Measurements from ENCODE around the gene RXFP4.

The RXFP4 gene

GRCh38 chr1:155938220-155938627 is 3.2 kb upstream of the RXFP4 start:
- peak; percentile 64 for TF ChIP-seq CTCF (IDR thresholded peaks at IDR 0.05; ENCODE audit: extremely low read depth, missing control alignments)

GRCh38 chr1:155940482-155940992 is 901 bp upstream of the RXFP4 start:
- no peak for TF ChIP-seq CTCF (IDR thresholded peaks at IDR 0.05; ENCODE audit: extremely low read depth, missing control alignments)
- DNase-seq (ENCODE audit: low spot score), result no peak

More at GRCh38 chr1:155938220-155938627, 3.2 kb upstream of the RXFP4 start:
- DNase-seq (ENCODE audit: low spot score), result peak; percentile 74

GRCh38 chr1:155941845-155942531 is 550 bp downstream of the RXFP4 start:
- DNase-seq (ENCODE audit: low spot score), result no peak
- no peak for TF ChIP-seq CTCF (IDR thresholded peaks at IDR 0.05; ENCODE audit: extremely low read depth, missing control alignments)

GRCh38 chr1:155942578-155943141 is 1.2 kb downstream of the RXFP4 start:
- no peak for DNase-seq (ENCODE audit: low spot score)
- TF ChIP-seq CTCF (IDR thresholded peaks at IDR 0.05; ENCODE audit: extremely low read depth, missing control alignments), result no peak

GRCh38 chr1:155944444-155944799 is 3.0 kb downstream of the RXFP4 start:
- TF ChIP-seq CTCF (IDR thresholded peaks at IDR 0.05; ENCODE audit: extremely low read depth, missing control alignments), result no peak
- no peak for DNase-seq (ENCODE audit: low spot score)

GRCh38 chr1:155946633-155947219 is 5.3 kb downstream of the RXFP4 start:
- no peak for DNase-seq (ENCODE audit: low spot score)
- no peak for TF ChIP-seq CTCF (IDR thresholded peaks at IDR 0.05; ENCODE audit: extremely low read depth, missing control alignments)

- DNase-seq (ENCODE audit: low spot score), result no peak
- TF ChIP-seq CTCF (IDR thresholded peaks at IDR 0.05; ENCODE audit: extremely low read depth, missing control alignments), result no peak
These were observed 5.9 kb downstream of the RXFP4 start for GRCh38 chr1:155947292-155947691.

Data from GM20000 (cell line).